T47D (cell line): ENCODE data around the gene RPA1.

Source experiments
- DNase-seq, 2 experiments: peaks; one replicate each; pipeline versions ENCODE4 v3.0.0 to v3.0.0-alpha.2; 2011 to 2012; ENCODE audit warnings: low read depth in 1 of 2, low spot score in 1 of 2
- JUND ChIP-seq: IDR thresholded peaks from 2 replicates; pipeline ENCODE4 v1.6.1; 2012; ENCODE audit warnings: low read depth
- in situ Hi-C: cut with HindIII; loops from 2 replicates; pipeline ENCODE4 v1.10.0; 2016; ENCODE audit warnings: low sequenced_read_pairs, low pct_unique_long_range_greater_than_20kb

RPA1 gene

GRCh38 chr17:1934901-1935300 is 105.1 kb downstream of the RPA1 start:
- TF ChIP-seq JUND: no peak
- DNase-seq: no peak
- in situ Hi-C loops: no loop called here

- in situ Hi-C loops: no loop called here
- DNase-seq: no peak
- no peak for TF ChIP-seq JUND
Observed at GRCh38 chr17:1936766-1937165, 107.0 kb downstream of the RPA1 start.

- no peak for TF ChIP-seq JUND
- in situ Hi-C loops: no loop called here
- DNase-seq: no peak
Observed at GRCh38 chr17:1937461-1937860, 107.7 kb downstream of the RPA1 start.

GRCh38 chr17:1939981-1940809 is 110.4 kb downstream of the RPA1 start:
- DNase-seq: no peak
- no peak for TF ChIP-seq JUND
- in situ Hi-C loops: no loop called here

- no peak for DNase-seq
- in situ Hi-C loops: no loop called here
- no peak for TF ChIP-seq JUND
Observed at GRCh38 chr17:1940810-1941185, 111.0 kb downstream of the RPA1 start.

- no peak for DNase-seq
- in situ Hi-C loops: no loop called here
- TF ChIP-seq JUND: no peak
Observed at GRCh38 chr17:1941272-1942065, 111.7 kb downstream of the RPA1 start.

GRCh38 chr17:1942066-1942365 is 112.2 kb downstream of the RPA1 start:
- in situ Hi-C loops: no loop called here
- no peak for DNase-seq
- TF ChIP-seq JUND: no peak

GRCh38 chr17:1942666-1943435 is 113.0 kb downstream of the RPA1 start:
- no peak for TF ChIP-seq JUND
- in situ Hi-C loops: no loop called here
- DNase-seq: no peak

GRCh38 chr17:1943436-1943831 is 113.6 kb downstream of the RPA1 start:
- no peak for DNase-seq
- in situ Hi-C loops: no loop called here
- TF ChIP-seq JUND: no peak

- peak; percentile 68 to 86 for DNase-seq
- in situ Hi-C loops: no loop called here
- TF ChIP-seq JUND: no peak
Observed at GRCh38 chr17:1945621-1946020, 115.8 kb downstream of the RPA1 start.

GRCh38 chr17:1946021-1946932 is 116.5 kb downstream of the RPA1 start:
- in situ Hi-C loops: no loop called here
- peak in 1 of 2 experiments; percentile 87 for DNase-seq
- TF ChIP-seq JUND: no peak

- in situ Hi-C loops: no loop called here
- TF ChIP-seq JUND: no peak
- no peak for DNase-seq
Observed at GRCh38 chr17:1947229-1947742, 117.5 kb downstream of the RPA1 start.
